ENCODE data around the gene CT47A7.
"Not testable (repeated sequence)": the region's sequence is repeated elsewhere in the genome, so short reads cannot be mapped to it uniquely, and the experiment has no call there.

Gene CT47A7

DNA sequence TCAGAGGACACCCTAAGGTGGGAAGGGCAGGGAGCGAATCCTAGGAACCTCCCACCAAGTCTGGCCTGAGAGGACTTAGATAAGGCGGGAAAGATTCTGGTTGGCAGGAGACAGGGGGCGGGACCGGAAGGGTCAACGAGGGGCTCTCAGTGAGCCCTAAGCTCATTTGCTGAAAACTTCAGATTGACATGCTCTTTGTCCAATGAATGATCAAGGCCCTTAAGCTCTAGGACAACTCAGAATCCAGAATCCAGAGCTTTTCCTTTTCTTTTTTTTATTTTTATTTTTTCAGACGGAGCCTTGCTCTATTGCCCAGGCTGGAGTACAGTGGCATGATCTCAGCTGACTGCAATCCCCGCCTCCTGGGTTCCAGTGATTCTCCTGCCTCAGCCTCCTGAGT, at the start of gene CT47A7:
CT47A7 (minus strand) TSS at position 101 of the 400 bp plus-strand sequence. CDS start 255 bp downstream, outside the sequence.
- not testable (repeated sequence) for DNase-seq

GRCh38 chrX:121000589-121000988, 44.2 kb upstream of the CT47A7 start:
- DNase-seq: no peak

DNA sequence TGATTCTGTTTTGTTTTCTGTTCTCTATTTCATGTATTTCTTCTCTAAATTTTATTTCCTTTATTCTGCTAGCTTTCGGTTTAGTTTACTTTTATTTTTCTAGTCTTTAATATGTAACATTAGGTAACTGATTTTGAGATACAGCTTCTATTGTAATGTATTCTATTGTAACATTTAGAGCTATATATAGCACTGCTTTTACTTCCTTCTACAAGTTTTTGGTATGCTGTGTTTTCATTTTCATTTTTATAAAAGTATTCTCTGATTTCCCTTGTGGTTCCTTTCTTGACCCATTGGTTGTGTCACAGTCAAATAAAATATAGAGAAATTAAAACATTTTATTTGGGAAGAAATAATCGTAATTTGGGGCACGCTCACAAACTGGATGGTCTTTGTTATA, 43.0 kb upstream of the CT47A7 start:
- DNase-seq: no peak

GRCh38 chrX:120985660-120986059, 29.3 kb upstream of the CT47A7 start, which contains the start of gene CT47A1:
Gene CT47A1 (minus strand): TSS chrX:120985760. CDS start chrX:120985529, 231 bp downstream.
- not testable (repeated sequence) for DNase-seq

Data from NCI-H526 treated with DMSO at 0.1 percent for 48 hours (cell line).